Vagina (tissue), 2 donors: Measurements from ENCODE around the gene FBRSL1. TPM values are rescaled to one million over a fixed set of nuclear protein-coding genes. Genes with fewer than 3 reads are reported as not detected.

Source experiments
- DNase-seq, 2 donors: peaks; one replicate each; pipeline ENCODE4 v3.0.0-alpha.2; 2017; ENCODE audit errors: extremely low spot score in 2 of 2
- H3K27ac ChIP-seq: fragments of 200-600 bp; sonication (generic); one replicate; pipeline ENCODE4 v1.5.1; 2019
- H3K27me3 ChIP-seq: fragments of 200-600 bp; sonication (generic); one replicate; pipeline ENCODE4 v1.5.1; 2019
- H3K36me3 ChIP-seq, 2 donors: fragments of 200-600 bp; sonication (generic); one replicate each; pipeline ENCODE4 v1.5.1; 2017 to 2019
- H3K4me1 ChIP-seq: fragments of 200-600 bp; sonication (generic); one replicate; pipeline ENCODE4 v1.5.1; 2019
- H3K4me3 ChIP-seq, 2 donors: fragments of 200-600 bp; sonication (generic); 1 replicate in 1 of 2; 2 replicates in 1 of 2; pipeline ENCODE4 v1.5.1; 2016 to 2019
- H3K9me3 ChIP-seq: fragments of 200-600 bp; sonication (generic); one replicate; pipeline ENCODE4 v1.5.1; 2019
- CTCF ChIP-seq, 3 experiments: fragments of 450-650 bp in 2 of 3; fragments of 200-600 bp in 1 of 3; sonication (generic) in 1 of 3; IDR thresholded peaks; one replicate each; pipeline ENCODE4 v1.5.1; 2017 to 2019; ENCODE audit warnings: antibody characterized with exemption in 3 of 3, mild to moderate bottlenecking in 2 of 3, moderate library complexity in 2 of 3
- POLR2A ChIP-seq, 2 donors: fragments of 450-650 bp; IDR thresholded peaks; one replicate each; pipeline ENCODE4 v1.6.1; 2017; ENCODE audit warnings: antibody characterized with exemption in 2 of 2, mild to moderate bottlenecking in 2 of 2, moderate library complexity in 2 of 2
- POLR2AphosphoS5 ChIP-seq, 2 donors: sonication (generic); formaldehyde crosslinking; IDR thresholded peaks; one replicate each; pipeline ENCODE4 v1.9.0; 2017; ENCODE audit warnings: antibody characterized with exemption in 2 of 2, mild to moderate bottlenecking in 2 of 2, low read depth in 1 of 2; ENCODE audit not compliant: insufficient read depth in 1 of 2
- intact Hi-C: fragments of 100-400 bp; cut with DNase I; formaldehyde crosslinking; loops from one replicate; pipeline ENCODE4 v1.15.1; 2023
- total RNA-seq: library from RNA; depleted of rRNA; stranded (reverse); fragments of >200 nt; gene quantifications from one replicate; pipeline ENCODE4 v1.2.3, GENCODE V29; 2016

The FBRSL1 gene
- total RNA-seq, 1 donor from 2014 or later = 11.0 TPM

DNA sequence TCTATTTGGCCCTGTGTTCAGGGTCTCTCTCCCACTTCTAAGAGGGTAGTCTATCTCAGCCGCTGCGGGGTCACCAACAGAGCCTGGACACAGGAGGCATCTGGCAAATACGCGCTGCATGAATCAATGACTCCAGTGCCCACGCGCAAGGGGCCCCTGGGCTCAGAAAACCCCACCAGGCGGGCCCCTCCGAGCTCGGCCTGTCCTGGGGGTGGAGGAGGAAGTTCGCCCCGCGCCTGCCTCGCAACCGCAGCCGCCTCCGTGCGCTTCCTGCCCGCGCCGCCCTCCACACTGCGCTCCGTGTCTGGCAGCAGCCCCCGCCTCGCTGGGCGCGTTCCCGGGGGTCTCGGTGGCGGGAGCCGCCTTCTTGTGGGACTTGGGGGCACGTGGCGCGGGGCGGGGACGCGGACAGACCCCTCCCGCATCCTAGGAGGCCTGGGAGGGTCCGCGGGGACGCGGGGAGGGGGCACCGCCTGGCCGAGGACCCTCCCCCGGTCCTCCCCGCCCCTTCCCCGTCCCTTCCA is 811 bp upstream of the FBRSL1 start:
- DNase-seq = no peak
- Histone ChIP-seq H3K36me3 (no peaks in the 10 kb centered on the region), H3K27ac (peak overlapping the region; percentile 89), H3K9me3 (no peaks in the 10 kb centered on the region), H3K4me3 (peak overlapping the region; percentile 90 to 92), H3K4me1 (peaks cover 48% of the 10 kb centered on the region), H3K27me3 (no peaks in the 10 kb centered on the region)
- TF ChIP-seq POLR2A (IDR thresholded peaks at IDR 0.05) = no peak
- no peak for TF ChIP-seq CTCF (IDR thresholded peaks at IDR 0.05)
- TF ChIP-seq POLR2AphosphoS5 (IDR thresholded peaks at IDR 0.05; ENCODE audit: insufficient read depth in 1 of 2, low read depth in 1 of 2) = peak in 1 of 2 donors; percentile 4
- intact Hi-C loops = no loop called here

DNA sequence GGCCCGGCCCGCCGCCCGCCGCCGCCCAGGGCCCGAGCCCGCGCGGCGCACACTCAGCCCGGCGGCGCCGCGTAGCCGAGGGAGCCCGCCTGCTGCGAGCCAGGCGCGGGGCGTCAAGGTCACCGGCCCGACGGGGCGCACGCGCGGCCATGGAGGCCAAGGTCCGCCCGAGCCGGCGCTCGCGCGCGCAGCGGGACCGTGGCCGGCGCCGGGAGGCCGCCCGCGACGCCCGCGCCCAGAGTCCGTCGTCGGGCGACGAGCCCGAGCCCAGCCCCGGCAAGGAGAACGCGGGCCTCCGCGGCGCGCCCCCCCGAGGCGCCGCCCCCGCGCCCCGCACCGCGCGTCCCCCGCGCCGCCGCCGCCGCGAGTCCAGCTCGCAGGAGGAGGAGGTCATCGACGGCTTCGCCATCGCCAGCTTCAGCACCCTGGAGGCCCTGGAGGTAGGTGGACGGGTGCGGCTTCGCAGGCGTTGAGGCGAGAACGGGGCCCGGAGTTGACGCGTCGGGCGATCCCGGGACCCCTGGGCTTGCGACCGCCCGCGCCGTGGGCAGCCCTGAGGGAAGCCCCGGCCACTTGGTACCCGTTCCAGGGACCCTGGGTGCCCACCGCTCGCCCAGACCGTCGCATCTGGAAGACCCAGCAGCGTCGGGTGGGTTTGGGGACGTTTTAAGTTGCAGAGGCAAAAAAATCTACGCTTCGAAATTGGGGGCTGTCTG is 629 bp downstream of the FBRSL1 start:
- intact Hi-C loops = loop anchor here (5.0 kb wide), 1 partner anchor 598 kb away; the partner anchor contains the start of gene ULK1
- TF ChIP-seq CTCF (IDR thresholded peaks at IDR 0.05) = no peak
- no peak for TF ChIP-seq POLR2AphosphoS5 (IDR thresholded peaks at IDR 0.05; ENCODE audit: insufficient read depth in 1 of 2, low read depth in 1 of 2)
- TF ChIP-seq POLR2A (IDR thresholded peaks at IDR 0.05) = no peak
- H3K9me3 ChIP-seq = no peaks in the 10 kb centered on the region
- peak overlapping the region; percentile 66 for H3K27ac ChIP-seq
- H3K4me3 ChIP-seq = peak overlapping the region; percentile 61 to 72
- DNase-seq = no peak
- H3K36me3 ChIP-seq = no peaks in the 10 kb centered on the region
- no peaks in the 10 kb centered on the region for H3K27me3 ChIP-seq
- H3K4me1 ChIP-seq = peaks cover 63% of the 10 kb centered on the region

DNA sequence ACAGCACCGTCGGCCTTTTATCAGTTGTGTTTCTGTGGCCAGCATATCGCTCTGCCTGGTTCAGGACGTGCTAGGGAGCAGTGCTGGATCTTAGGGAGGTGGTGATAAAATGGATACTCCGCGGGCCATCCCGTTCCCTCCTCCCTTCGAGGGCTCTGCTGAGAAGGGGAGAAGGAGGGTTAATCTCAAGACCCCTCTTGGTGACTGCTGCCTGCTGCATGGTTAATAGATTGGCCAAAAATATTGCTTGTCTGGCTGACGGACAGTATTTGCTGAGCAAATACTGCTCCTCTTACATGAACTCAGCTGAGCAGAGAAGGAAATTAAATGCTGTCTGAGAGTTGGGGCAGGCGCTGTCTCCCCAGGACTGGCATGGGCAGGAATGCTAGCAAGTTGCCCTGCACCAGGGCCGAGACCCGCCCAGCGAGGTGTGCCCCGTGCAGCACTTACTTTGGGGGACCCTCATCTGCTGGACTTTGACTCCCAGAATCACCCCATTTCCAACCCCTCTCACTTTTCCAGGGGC is 1.2 kb downstream of the FBRSL1 start:
- peak overlapping the region; percentile 66 for H3K27ac ChIP-seq
- TF ChIP-seq CTCF (IDR thresholded peaks at IDR 0.05) (no peak), POLR2AphosphoS5 (IDR thresholded peaks at IDR 0.05; ENCODE audit: insufficient read depth in 1 of 2, low read depth in 1 of 2) (no peak), POLR2A (IDR thresholded peaks at IDR 0.05) (no peak)

GRCh38 chr12:132491761-132492378 is 1.9 kb downstream of the FBRSL1 start:
- H3K4me1 ChIP-seq = peaks cover 76% of the 10 kb centered on the region
- peak overlapping the region; percentile 61 to 72 for H3K4me3 ChIP-seq
- intact Hi-C loops = loop anchor here (5.0 kb wide), 1 partner anchor 600 kb away; the partner anchor contains the start of gene ULK1
- peak overlapping the region; percentile 66 for H3K27ac ChIP-seq
- H3K9me3 ChIP-seq = no peaks in the 10 kb centered on the region
- no peak for DNase-seq
- no peaks in the 10 kb centered on the region for H3K27me3 ChIP-seq
- H3K36me3 ChIP-seq = no peaks in the 10 kb centered on the region
- TF ChIP-seq CTCF (IDR thresholded peaks at IDR 0.05) (no peak), POLR2A (IDR thresholded peaks at IDR 0.05) (no peak), POLR2AphosphoS5 (IDR thresholded peaks at IDR 0.05; ENCODE audit: insufficient read depth in 1 of 2, low read depth in 1 of 2) (no peak)

More for the DNA sequence above, 1.2 kb downstream of the FBRSL1 start:
- no peaks in the 10 kb centered on the region for H3K36me3 ChIP-seq
- H3K9me3 ChIP-seq = no peaks in the 10 kb centered on the region
- H3K4me1 ChIP-seq = peaks cover 69% of the 10 kb centered on the region
- peak overlapping the region; percentile 61 to 72 for H3K4me3 ChIP-seq
- DNase-seq = no peak
- H3K27me3 ChIP-seq = no peaks in the 10 kb centered on the region
- intact Hi-C loops = loop anchor here (5.0 kb wide), 1 partner anchor 599 kb away; the partner anchor contains the start of gene ULK1
